GM23248 (cell line): ENCODE results near the gene MACROD2. TPM values are rescaled to one million over a fixed set of nuclear protein-coding genes. Genes with fewer than 3 reads are reported as not detected.

Experiments
- DNase-seq: peaks from one replicate; pipeline ENCODE4 v3.0.0-alpha.2; 2015
- H2AFZ ChIP-seq: fragments of 200-600 bp; sonication (generic); 2 replicates; pipeline ENCODE4 v1.6.1; 2016; ENCODE audit warnings: antibody characterized with exemption
- H3F3A ChIP-seq: fragments of 200-600 bp; sonication (generic); 2 replicates; pipeline ENCODE4 v1.6.1; 2016; ENCODE audit warnings: mild to moderate bottlenecking, antibody characterized with exemption, mixed run types; ENCODE audit not compliant: insufficient read depth
- H3K27ac ChIP-seq: fragments of 200-600 bp; sonication (generic); 2 replicates; pipeline ENCODE4 v1.5.1; 2016; ENCODE audit warnings: mild to moderate bottlenecking
- H3K27me3 ChIP-seq: fragments of 200-600 bp; sonication (generic); replicated peaks from 2 replicates; pipeline ENCODE4 v1.6.1; 2016; ENCODE audit warnings: mild to moderate bottlenecking; ENCODE audit not compliant: insufficient read depth
- H3K36me3 ChIP-seq: fragments of 200-600 bp; sonication (generic); 2 replicates; pipeline ENCODE4 v1.6.1; 2016; ENCODE audit warnings: low read depth, mild to moderate bottlenecking
- H3K4me1 ChIP-seq: fragments of 200-600 bp; sonication (generic); 2 replicates; pipeline ENCODE4 v1.6.1; 2016; ENCODE audit warnings: mild to moderate bottlenecking; ENCODE audit not compliant: insufficient read depth
- H3K4me2 ChIP-seq: fragments of 200-600 bp; sonication (generic); one replicate; pipeline ENCODE4 v1.6.1; 2016; ENCODE audit warnings: mild to moderate bottlenecking; ENCODE audit not compliant: unreplicated experiment
- H3K4me3 ChIP-seq: fragments of 200-600 bp; sonication (generic); 2 replicates; pipeline ENCODE4 v1.5.1; 2016; ENCODE audit warnings: mild to moderate bottlenecking
- H3K79me2 ChIP-seq: fragments of 200-600 bp; sonication (generic); 2 replicates; pipeline ENCODE4 v1.6.1; 2016; ENCODE audit warnings: mild to moderate bottlenecking; ENCODE audit not compliant: insufficient read depth
- H3K9ac ChIP-seq: fragments of 200-600 bp; sonication (generic); 2 replicates; pipeline ENCODE4 v1.6.1; 2016; ENCODE audit warnings: mild to moderate bottlenecking
- H3K9me2 ChIP-seq: fragments of 200-600 bp; sonication (generic); 2 replicates; pipeline ENCODE4 v1.6.1; 2016; ENCODE audit warnings: mixed run types, mild to moderate bottlenecking, moderate library complexity; ENCODE audit not compliant: insufficient read depth
- H3K9me3 ChIP-seq: fragments of 200-600 bp; sonication (generic); one replicate; pipeline ENCODE4 v1.6.1; 2017; ENCODE audit warnings: low read depth
- H4K20me1 ChIP-seq: fragments of 200-600 bp; sonication (generic); 2 replicates; pipeline ENCODE4 v1.6.0; 2016; ENCODE audit not compliant: insufficient read depth
- EZH2 ChIP-seq: fragments of 200-600 bp; sonication (generic); IDR thresholded peaks from 2 replicates; pipeline ENCODE4 v1.6.1; 2018; ENCODE audit warnings: antibody characterized with exemption, mild to moderate bottlenecking; ENCODE audit not compliant: insufficient read depth, poor library complexity, severe bottlenecking
- EZH2phosphoT487 ChIP-seq: fragments of 200-600 bp; sonication (generic); IDR thresholded peaks from 2 replicates; pipeline ENCODE4 v1.6.1; 2018; ENCODE audit warnings: antibody characterized with exemption, moderate library complexity, mild to moderate bottlenecking, low read depth; ENCODE audit not compliant: insufficient read depth
- whole genome bisulfite sequencing, 2 experiments: methylation state at CpG; one replicate each; pipeline ENCODE4 v1.1.6; 2015 to 2017; ENCODE audit warnings: low lambda C conversion rate in 2 of 2, low coverage in 1 of 2; ENCODE audit errors: missing lambda C conversion rate in 2 of 2; 5-methylcytosine and 5-hydroxymethylcytosine counted together
- in situ Hi-C: fragments of 300-500 bp; cut with MboI; formaldehyde crosslinking; loops from 2 replicates; pipeline ENCODE4 v1.15.0; 2020
- polyA plus RNA-seq: library from polyadenylated mRNA; unstranded; fragments of >200 nt; fragmentation: Nextera tagmentation; extraction: Ambion mirVana; gene quantifications from 2 replicates; pipeline ENCODE4 v1.2.1, GENCODE V29; 2016
- total RNA-seq: library from RNA; depleted of rRNA; stranded (reverse); fragments of >200 nt; shearing (Covaris generic); gene quantifications from 2 replicates; pipeline ENCODE4 v1.2.3, GENCODE V29; 2014

Gene MACROD2
- total and polyA plus RNA-seq, 2 experiments from 2014 or later = 1.1 to 3.1 TPM

DNA sequence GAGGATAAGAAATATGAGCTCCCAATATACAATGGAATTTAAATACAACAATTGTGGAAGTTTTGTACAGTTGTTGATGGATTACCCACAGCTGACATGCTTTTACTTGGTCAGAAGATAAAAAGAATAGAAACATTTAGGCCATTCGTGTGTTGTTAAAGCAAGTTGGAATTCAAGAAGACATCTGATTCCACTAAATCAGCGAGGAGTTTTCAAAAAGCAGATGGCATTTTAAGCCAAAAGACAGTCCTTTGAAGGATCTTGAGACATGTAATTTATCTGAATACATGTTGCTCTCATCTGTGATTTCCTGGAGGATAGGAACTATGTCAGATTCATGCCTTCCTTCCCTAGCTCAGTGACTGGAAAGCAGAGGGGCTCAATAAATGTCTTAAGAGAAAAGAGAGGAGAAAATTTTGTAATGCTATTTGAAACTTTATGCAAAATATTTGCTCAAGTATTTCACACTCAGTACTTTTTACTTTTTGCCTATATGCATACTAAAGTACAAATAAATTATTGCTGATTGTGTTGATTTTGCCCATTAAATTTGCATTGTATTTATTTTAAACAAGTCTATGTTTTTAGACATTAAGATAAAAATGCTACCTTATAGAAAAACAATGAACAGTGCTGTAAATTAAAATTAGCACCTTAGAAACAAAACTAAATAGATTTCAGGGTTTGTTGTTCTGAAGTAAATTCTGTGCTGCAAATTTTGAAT, 1075.9 kb downstream of the MACROD2 start:
- no peaks in the 10 kb centered on the region for H3K79me2 ChIP-seq
- H3F3A ChIP-seq = no peaks in the 10 kb centered on the region
- no peak for DNase-seq
- H3K4me2 ChIP-seq = no peak overlapping the region
- no peaks in the 10 kb centered on the region for H3K4me1 ChIP-seq
- H3K27ac ChIP-seq = no peak overlapping the region
- H3K4me3 ChIP-seq = no peak overlapping the region
- no peaks in the 10 kb centered on the region for H4K20me1 ChIP-seq
- no peak overlapping the region for H3K9ac ChIP-seq
- in situ Hi-C loops = no loop called here
- TF ChIP-seq EZH2phosphoT487 (no peak), EZH2 (no peak)
- no peak overlapping the region for H2AFZ ChIP-seq
- H3K36me3 ChIP-seq = no peaks in the 10 kb centered on the region
- WGBS, 2 experiments = 10 to 14% methylated on average over 2 of the region's 2 CpGs
- H3K9me2 ChIP-seq = no peaks in the 10 kb centered on the region
- H3K27me3 ChIP-seq = no peaks in the 10 kb centered on the region
- no peaks in the 10 kb centered on the region for H3K9me3 ChIP-seq

DNA sequence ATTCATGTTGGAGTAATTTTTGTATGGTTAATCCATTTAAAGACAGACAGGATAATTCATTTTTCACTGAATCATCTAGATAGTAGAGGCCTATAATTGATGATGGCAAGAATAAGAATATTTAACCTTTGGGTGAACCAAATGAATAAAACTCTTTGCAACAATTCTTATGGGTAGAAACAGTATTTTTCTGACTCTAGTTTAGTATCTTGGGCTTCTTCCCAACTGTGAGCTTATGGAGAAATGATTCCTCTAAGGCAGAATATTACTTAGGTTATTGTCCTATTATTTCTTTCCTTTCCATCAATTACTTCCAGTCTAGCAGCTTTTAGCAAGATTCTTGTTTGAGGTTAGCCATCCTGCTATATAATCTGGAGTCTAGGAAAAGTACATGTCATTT, 1077.0 kb downstream of the MACROD2 start:
- no peaks in the 10 kb centered on the region for H3F3A ChIP-seq
- in situ Hi-C loops = no loop called here
- no peak overlapping the region for H3K4me2 ChIP-seq
- H3K4me3 ChIP-seq = no peak overlapping the region
- H3K4me1 ChIP-seq = no peaks in the 10 kb centered on the region
- DNase-seq = no peak
- no peaks in the 10 kb centered on the region for H4K20me1 ChIP-seq
- H3K9ac ChIP-seq = no peak overlapping the region
- no peak overlapping the region for H2AFZ ChIP-seq
- TF ChIP-seq EZH2phosphoT487 = no peak
- TF ChIP-seq EZH2 = no peak
- no peak overlapping the region for H3K27ac ChIP-seq
- no peaks in the 10 kb centered on the region for H3K27me3 ChIP-seq
- H3K9me3 ChIP-seq = no peaks in the 10 kb centered on the region
- H3K9me2 ChIP-seq = no peaks in the 10 kb centered on the region
- H3K79me2 ChIP-seq = no peaks in the 10 kb centered on the region
- no peaks in the 10 kb centered on the region for H3K36me3 ChIP-seq

DNA sequence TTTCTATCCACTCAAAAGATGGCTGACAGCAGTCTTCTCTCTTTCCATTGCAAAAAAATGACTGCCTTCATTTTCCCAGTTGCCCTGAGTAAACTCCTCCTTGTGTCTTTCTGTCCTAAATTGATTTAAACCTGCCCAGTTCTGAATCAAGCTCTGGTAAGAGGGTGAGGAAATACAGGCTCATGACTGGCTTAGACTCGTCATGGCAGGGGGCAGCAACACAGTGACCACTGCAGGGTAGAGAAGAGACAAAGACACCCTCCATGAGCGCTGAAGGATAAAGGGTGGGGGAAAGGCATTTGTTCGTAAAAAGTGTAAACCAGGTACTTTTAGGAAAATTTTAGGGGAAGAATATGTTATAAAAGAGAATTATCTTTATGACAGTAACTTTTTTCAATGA, 1080.3 kb downstream of the MACROD2 start:
- Histone ChIP-seq H3K27ac (no peak overlapping the region), H3K4me3 (no peak overlapping the region), H2AFZ (no peak overlapping the region), H4K20me1 (no peaks in the 10 kb centered on the region), H3F3A (no peaks in the 10 kb centered on the region), H3K79me2 (no peaks in the 10 kb centered on the region), H3K9ac (no peak overlapping the region), H3K9me2 (no peaks in the 10 kb centered on the region), H3K36me3 (no peaks in the 10 kb centered on the region), H3K4me2 (no peak overlapping the region), H3K9me3 (no peaks in the 10 kb centered on the region), H3K27me3 (0 out of 2 replicates have a peak, but pooled peaks cover 4% of the 10 kb centered on the region), H3K4me1 (no peaks in the 10 kb centered on the region)
- no peak for TF ChIP-seq EZH2
- 80 to 84% methylated on average over 3 of the region's 3 CpGs for WGBS, 2 experiments
- in situ Hi-C loops = no loop called here
- DNase-seq = no peak

DNA sequence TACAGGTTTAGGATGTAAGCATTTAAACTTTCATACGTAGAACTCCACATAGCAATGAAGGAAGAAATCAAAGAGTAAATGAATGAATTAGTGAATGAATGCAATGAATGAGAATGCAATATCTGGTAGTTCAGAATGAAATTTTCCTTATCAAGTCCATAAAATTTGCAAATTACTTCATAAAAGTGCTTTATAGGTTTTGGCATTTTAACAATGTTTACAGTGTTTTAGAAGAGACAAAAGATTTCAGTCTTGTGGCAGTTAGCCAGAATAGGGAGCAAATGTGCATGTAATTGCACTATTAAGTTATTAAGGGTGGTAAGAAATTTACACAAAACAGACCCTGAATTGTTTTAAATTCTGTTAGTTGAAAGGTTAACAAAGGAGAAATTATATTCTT, 1081.5 kb downstream of the MACROD2 start:
- Histone ChIP-seq H2AFZ (no peak overlapping the region), H4K20me1 (no peaks in the 10 kb centered on the region), H3K4me3 (no peak overlapping the region), H3K9me3 (no peaks in the 10 kb centered on the region), H3K27ac (no peak overlapping the region), H3K9ac (no peak overlapping the region), H3K4me1 (no peaks in the 10 kb centered on the region), H3K9me2 (no peaks in the 10 kb centered on the region), H3F3A (no peaks in the 10 kb centered on the region), H3K4me2 (no peak overlapping the region), H3K79me2 (no peaks in the 10 kb centered on the region), H3K36me3 (no peaks in the 10 kb centered on the region), H3K27me3 (0 out of 2 replicates have a peak, but pooled peaks cover 4% of the 10 kb centered on the region)
- in situ Hi-C loops = no loop called here
- DNase-seq = no peak
- no peak for TF ChIP-seq EZH2phosphoT487
- TF ChIP-seq EZH2 = no peak
- 77 to 83% methylated on average over 1 of the region's 1 CpG for WGBS, 2 experiments
